ENCODE results near the gene EMX1.

Gene EMX1

DNA sequence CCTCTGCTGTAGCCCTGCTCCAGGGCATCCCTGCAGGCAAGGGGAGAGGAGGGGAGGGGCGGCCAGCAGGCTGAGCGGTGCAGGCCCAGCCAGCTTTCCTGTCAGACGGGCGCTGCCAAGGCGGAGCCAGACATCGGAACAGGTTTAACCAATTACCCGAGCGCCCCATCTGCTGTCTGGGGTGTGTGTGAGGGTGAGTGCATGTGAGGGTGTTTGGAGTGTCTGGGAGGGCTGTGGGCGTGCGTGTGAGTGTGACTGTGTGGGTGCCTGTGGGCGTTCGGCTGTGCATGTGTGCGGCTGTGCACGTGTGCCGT, 20.0 kb downstream of the EMX1 start:
- no peak overlapping the region for H3K4me3 ChIP-seq (ENCODE audit: low read length)
- peak; percentile 67 for DNase-seq (ENCODE audit: low read depth)
- TF ChIP-seq, protein P1, sequence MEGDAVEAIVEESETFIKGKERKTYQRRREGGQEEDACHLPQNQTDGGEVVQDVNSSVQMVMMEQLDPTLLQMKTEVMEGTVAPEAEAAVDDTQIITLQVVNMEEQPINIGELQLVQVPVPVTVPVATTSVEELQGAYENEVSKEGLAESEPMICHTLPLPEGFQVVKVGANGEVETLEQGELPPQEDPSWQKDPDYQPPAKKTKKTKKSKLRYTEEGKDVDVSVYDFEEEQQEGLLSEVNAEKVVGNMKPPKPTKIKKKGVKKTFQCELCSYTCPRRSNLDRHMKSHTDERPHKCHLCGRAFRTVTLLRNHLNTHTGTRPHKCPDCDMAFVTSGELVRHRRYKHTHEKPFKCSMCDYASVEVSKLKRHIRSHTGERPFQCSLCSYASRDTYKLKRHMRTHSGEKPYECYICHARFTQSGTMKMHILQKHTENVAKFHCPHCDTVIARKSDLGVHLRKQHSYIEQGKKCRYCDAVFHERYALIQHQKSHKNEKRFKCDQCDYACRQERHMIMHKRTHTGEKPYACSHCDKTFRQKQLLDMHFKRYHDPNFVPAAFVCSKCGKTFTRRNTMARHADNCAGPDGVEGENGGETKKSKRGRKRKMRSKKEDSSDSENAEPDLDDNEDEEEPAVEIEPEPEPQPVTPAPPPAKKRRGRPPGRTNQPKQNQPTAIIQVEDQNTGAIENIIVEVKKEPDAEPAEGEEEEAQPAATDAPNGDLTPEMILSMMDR (IDR thresholded peaks at IDR 0.05; ENCODE audit: insufficient read depth, low read depth, low read length, missing control alignments), result no peak

- no peak for DNase-seq (ENCODE audit: low read depth)
- no peak overlapping the region for H3K4me3 ChIP-seq (ENCODE audit: low read length)
- TF ChIP-seq, protein P1 (IDR thresholded peaks at IDR 0.05; ENCODE audit: insufficient read depth, low read depth, low read length, missing control alignments), result no peak
Measured at GRCh38 chr2:72938455-72938854, 21.1 kb downstream of the EMX1 start.

DNA sequence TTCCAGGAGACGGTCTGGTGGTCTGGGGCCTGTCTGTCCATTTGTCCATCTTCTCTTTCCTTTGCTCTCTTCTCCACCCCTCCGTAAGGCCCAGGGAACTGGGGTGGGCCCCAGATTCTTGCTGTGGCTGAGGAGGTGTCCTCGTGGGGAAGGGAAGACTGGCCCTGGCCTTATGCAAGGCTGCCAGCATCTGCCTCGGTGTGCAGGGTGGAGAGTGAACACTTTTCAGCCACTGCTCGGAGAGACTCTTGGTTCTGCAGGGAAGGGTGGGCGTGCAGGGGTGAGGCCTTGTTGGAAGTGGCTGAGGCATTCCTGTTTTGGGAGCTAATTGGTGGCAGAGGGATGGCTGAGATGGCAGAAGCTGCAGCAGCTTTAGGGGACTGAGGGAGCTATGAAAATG, 23.0 kb downstream of the EMX1 start:
- TF ChIP-seq, protein P1 (IDR thresholded peaks at IDR 0.05; ENCODE audit: insufficient read depth, low read depth, low read length, missing control alignments), result no peak
- no peak for DNase-seq (ENCODE audit: low read depth)
- H3K4me3 ChIP-seq (ENCODE audit: low read length), result no peak overlapping the region

- no peak for DNase-seq (ENCODE audit: low read depth)
- TF ChIP-seq, protein P1 (IDR thresholded peaks at IDR 0.05; ENCODE audit: insufficient read depth, low read depth, low read length, missing control alignments), result no peak
Measured at GRCh38 chr2:72940786-72941185, 23.5 kb downstream of the EMX1 start.

DNA sequence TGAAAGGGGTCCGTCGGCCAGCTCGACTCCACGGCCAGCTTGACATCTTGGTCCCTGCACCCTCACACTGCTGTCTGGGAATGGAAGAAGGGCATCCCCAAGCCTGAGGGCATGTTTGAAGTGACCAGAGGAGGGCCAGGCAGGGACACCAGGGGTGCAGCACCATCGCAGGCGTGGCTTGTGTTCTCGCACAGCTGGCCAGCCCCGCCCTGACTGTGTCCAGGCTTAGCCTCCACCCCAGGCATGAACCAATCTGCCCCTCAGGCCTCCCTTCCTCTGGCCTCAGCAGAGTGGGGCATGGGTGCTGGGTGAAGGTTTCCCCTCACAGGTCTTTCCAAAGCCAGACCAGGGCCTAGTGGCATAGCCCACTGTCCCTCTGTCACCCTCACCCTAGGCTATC, 25.0 kb downstream of the EMX1 start:
- no peak for DNase-seq (ENCODE audit: low read depth)
- TF ChIP-seq, protein P1 (IDR thresholded peaks at IDR 0.05; ENCODE audit: insufficient read depth, low read depth, low read length, missing control alignments), result no peak
- H3K4me3 ChIP-seq (ENCODE audit: low read length), result no peak overlapping the region

More at GRCh38 chr2:72940786-72941185, 23.5 kb downstream of the EMX1 start:
- no peak overlapping the region for H3K4me3 ChIP-seq (ENCODE audit: low read length)

DNA sequence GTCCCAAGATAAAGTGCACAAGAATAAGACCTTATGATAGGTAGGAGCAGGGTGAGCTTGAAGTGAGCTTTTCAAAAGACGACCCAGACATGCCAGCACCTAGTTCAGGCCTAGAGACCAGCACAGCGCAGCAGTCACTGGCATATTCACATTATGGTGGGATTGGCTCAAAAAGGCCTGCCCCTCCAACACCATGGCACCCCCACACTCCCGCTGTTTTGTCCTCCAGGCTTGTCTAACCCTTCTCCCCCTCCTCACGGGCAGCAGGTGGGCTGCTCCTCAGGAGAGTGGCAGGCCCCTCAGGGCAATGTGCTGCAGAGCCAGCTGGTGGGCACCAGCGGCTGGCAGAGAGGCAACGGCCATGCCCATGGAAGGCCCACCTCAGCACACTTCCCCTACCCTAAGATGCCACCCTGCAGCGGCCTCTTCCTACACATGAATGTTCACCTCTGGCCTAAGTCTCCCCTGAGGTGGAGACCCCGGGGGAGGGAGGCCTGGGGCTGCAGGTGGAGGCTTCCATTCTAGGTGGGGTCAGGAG, 25.6 kb downstream of the EMX1 start:
- H3K4me3 ChIP-seq (ENCODE audit: low read length), result no peak overlapping the region
- TF ChIP-seq, protein P1 (IDR thresholded peaks at IDR 0.05; ENCODE audit: insufficient read depth, low read depth, low read length, missing control alignments), result no peak
- no peak for DNase-seq (ENCODE audit: low read depth)

Measured in epithelial cell of esophagus (primary cell).